ENCODE measurements around the gene PALLD. TPM values are rescaled to one million over a fixed set of nuclear protein-coding genes. Genes with fewer than 3 reads are reported as not detected.

Gene PALLD
- total RNA-seq, 1 donor from 2014 or later: 239 TPM

DNA sequence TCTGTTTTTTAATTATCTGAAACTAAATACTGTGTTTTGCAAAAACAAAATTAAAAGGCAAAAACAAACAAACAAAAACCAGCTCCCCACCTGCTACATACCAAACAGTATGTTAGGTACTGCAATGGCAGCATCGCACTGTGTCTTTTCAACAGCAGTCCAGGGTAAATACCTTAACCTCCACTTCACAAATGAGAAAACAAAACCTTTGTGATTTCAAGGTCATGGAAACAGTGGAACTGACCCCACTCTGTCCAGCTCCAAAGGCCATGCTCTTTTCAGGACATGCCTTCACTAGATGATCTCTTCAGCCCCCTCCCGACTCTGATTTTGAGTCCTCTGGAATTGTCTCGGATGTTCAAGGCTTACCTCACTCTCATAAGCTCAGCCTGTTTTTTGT is 329.8 kb downstream of the PALLD start:
- DNase-seq (ENCODE audit: low spot score): no peak

DNA sequence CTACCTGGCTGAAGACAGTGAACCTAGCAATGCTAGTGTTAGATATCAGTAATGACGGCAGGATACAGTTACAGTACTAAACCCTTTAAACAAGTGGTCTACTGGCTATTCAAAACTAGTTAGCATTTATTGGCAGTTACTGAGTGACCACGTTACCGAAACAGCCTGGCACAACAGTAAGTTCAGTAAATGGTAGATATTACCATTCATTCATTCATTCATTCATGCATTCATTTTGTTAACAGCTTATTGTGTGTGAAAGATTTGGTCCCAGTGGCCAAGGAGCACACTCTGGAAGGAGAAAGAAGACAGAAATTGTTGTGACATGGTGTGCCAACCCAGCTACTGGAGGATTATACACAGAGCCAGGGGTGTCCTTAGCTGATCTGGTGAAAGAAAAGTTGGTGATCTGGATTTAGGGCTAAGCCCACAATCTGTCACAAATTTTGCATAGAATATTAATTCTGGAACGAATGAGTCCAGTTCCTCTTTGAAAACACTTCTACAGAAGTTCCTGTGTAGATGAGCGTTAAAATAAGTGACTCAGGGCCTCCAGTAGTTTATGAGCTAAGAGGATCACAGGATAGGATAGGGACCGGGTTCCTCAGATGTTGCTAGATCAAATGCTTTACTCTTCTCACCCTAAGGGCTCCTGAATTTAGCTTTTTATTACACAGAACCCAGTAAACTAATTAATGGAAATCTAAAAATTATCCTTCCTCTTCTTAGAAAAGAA is 334.1 kb downstream of the PALLD start:
- no peak for DNase-seq (ENCODE audit: low spot score)

DNA sequence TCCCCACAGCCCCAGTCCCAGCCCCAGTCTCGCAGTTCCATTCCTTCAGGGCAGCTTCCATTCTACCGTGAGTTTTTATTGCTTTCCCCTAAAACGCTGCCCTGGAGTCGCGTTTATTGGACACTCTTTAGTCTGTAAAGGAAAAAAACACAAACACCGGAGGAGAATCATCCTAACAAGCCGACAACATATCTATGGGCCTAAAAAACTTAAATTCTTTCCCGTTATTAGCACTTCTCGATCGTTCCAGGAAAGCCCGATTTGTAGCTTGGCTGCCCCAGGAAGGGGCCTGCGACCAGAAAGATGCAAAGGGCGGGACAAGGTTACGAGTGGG is 334.7 kb downstream of the PALLD start:
- no peak for DNase-seq (ENCODE audit: low spot score)

GRCh38 chr4:168831919-168832762 is 335.3 kb downstream of the PALLD start:
- peak; percentile 82 for DNase-seq (ENCODE audit: low spot score)

DNA sequence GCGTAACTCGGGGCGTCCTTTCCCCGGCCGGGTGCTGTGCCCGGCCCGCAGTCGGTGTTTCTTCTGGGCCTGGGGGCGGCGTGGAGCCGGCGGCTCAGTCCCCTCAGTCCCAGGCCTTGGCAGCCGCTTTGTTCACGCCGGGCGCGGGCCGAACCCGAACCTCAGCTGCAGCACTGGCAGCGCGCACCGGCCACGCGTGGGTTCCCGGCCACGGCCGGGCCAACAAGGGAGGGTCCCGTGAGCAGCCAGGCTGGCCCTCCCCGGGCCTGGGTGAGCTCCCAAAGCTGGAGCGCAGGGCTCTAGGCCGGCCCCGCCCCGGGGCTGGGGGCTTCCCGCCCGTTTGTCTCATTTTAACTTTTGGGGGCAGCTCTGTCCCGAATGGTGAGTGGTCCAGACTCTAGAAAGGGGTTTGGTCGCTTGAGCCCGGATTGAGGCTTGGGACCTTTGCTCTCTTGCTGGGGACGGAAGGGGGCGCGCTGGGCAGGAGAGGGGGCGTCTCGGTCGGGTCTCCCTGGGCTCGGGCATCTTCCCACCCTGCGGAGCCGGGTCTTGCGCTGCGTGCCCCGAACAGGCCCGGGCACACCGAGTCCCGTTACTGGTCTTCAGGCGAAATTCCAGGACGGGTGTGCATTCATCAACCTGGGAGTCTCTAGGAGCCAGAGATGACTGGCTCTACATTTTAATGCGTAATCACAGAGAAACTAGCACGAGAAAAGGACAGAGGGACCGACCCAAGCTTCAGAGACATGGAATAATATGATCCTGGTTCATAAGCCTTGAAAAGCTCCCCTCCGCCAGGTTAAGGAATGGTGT is 336.1 kb downstream of the PALLD start:
- no peak for DNase-seq (ENCODE audit: low spot score)

- no peak for DNase-seq (ENCODE audit: low spot score)
These were observed 337.0 kb downstream of the PALLD start for GRCh38 chr4:168833881-168834280.

GRCh38 chr4:168835880-168836454 is 339.1 kb downstream of the PALLD start:
- no peak for DNase-seq (ENCODE audit: low spot score)

DNA sequence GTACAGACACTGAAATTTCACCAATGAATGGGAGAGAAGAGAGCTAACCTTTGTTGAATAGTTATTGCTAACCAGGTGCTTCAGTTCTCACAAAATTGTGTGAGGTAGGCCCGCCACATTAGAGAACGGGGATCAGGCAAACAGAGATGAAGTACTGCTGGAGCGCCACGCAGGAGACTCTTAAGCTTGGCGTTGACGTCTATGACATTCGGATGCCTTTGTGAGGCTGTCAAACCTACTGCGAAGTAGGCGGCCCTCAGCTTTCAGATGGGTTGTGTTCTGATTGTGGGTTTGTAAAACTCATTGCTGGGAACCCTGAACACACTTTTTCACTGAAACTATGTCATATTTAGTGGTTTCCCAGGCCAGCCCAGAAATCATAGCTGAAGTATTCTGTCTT is 339.6 kb downstream of the PALLD start:
- DNase-seq (ENCODE audit: low spot score): no peak

- no peak for DNase-seq (ENCODE audit: low spot score)
These were observed 341.1 kb downstream of the PALLD start for GRCh38 chr4:168837922-168838321.

- no peak for DNase-seq (ENCODE audit: low spot score)
These were observed 343.0 kb downstream of the PALLD start for GRCh38 chr4:168839758-168840391.

DNA sequence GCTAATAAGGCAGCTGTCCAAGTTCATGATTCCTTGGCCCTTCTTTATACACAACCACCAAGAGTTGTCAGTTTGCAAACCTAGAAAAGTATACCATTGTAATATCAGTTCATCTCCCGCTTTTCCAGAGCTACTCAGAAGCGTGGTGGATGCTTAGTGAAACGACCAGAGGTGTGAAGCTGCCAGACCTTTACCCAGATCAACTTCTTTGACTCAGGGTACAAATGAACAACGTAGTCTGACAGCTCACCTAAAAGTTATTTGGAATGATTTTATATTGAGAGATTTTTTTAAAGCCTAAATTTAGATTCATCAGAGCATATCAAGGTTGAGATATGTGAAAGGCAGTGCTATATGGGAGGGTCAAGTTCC is 343.5 kb downstream of the PALLD start:
- no peak for DNase-seq (ENCODE audit: low spot score)

GRCh38 chr4:168841000-168841671 is 344.3 kb downstream of the PALLD start:
- DNase-seq (ENCODE audit: low spot score): no peak

DNA sequence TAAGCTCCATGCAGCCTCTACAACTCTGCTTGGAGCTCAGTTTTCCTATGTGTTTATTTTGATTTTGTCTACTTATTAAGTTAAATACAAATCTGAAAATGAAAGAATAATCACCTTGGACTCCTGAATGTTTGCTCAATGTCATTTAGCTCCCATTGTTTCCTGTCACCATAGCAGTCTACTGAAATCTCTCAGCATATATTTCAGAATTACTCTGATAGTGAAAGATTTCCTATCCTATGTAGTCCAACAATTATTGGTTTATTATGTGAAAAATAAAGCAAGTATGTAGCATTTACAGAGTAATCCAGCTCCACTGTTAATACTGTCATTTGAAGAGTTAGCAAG is 344.8 kb downstream of the PALLD start:
- no peak for DNase-seq (ENCODE audit: low spot score)

DNA sequence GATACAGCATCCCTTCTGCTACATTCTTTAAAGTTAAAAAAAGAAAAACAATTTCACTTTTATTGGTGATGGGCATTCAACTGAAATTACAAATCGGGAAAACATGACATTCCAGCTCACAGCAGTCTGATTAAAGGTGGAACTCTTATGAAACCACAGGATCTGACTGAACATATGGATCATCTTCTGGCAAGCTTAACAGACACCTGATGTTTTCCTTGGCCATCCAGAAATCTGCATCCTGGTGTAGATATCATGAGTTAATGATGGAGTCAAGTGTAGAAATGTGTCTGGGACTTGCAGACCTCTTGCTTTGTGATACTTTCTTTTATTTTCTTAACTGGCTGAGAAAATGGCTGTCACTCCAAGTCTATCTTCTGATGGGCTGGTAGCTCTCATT is 345.3 kb downstream of the PALLD start:
- no peak for DNase-seq (ENCODE audit: low spot score)

DNA sequence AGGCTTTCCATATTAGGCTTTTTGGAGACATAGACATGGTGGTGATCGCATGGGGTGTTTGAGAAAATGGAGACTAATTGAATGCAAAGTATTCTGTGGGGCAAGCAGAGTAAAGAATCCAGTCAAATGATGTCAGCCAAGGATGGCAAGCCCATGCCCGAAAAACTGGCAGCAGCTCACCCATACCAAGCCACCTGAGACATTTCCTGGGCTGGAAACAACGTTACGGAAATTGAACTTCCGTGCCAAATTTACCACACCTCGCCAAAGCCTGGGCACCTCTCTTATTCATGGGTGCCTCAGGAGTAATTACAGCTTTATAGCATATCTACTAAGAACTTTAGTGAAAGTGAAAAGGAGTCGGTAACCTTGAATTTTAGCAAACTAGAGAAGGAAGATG is 346.8 kb downstream of the PALLD start:
- DNase-seq (ENCODE audit: low spot score): no peak

GRCh38 chr4:168844353-168845049 is 347.6 kb downstream of the PALLD start:
- DNase-seq (ENCODE audit: low spot score): no peak

GRCh38 chr4:168845897-168846296 is 349.0 kb downstream of the PALLD start:
- no peak for DNase-seq (ENCODE audit: low spot score)

DNA sequence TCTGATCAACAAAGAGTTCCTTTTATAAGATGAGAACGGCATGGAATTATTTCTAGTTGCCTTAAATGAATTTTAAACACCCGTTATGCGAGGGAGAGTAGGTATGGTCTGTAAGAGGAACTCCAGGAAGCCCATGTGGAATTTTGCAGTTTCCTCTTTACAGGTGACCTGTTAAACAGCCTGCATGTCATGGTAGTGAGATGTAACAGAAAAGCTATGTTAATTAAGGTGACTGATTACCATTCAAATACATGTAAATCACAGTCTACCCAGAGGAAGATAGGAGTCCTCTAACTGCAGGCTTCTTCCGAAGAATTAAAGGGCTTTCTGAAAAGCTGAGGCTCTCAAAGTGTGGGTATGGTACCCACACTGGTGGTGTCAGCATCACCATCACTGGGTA is 349.6 kb downstream of the PALLD start:
- DNase-seq (ENCODE audit: low spot score): no peak

GRCh38 chr4:168847771-168848502 is 351.1 kb downstream of the PALLD start:
- no peak for DNase-seq (ENCODE audit: low spot score)

All from ureter (tissue), 1 donor.